NCI-H1092 treated with DMSO at 0.1 percent for 48 hours (cell line): ENCODE data around the gene C1QTNF2.
"Not testable (repeated sequence)": the region's sequence is repeated elsewhere in the genome, so short reads cannot be mapped to it uniquely, and the experiment has no call there.

ENCODE experiments used
- DNase-seq: peaks from one replicate; lab custom pipeline; 2025; lab: John Stamatoyannopoulos, UW

The C1QTNF2 gene

GRCh38 chr5:160342413-160342941 lies 27.9 kb downstream of the C1QTNF2 start:
- DNase-seq: no peak

- no peak for DNase-seq
Measured at GRCh38 chr5:160341309-160341870, 29.0 kb downstream of the C1QTNF2 start.

- DNase-seq: not testable (repeated sequence)
Measured at GRCh38 chr5:160340513-160340912, 29.9 kb downstream of the C1QTNF2 start.

- DNase-seq: no peak
Measured at GRCh38 chr5:160339406-160340130, 30.9 kb downstream of the C1QTNF2 start.

GRCh38 chr5:160334716-160335115 lies 35.7 kb downstream of the C1QTNF2 start:
- not testable (repeated sequence) for DNase-seq

- no peak for DNase-seq
Measured at GRCh38 chr5:160333721-160334120, 36.7 kb downstream of the C1QTNF2 start.

- no peak for DNase-seq
Measured at GRCh38 chr5:160330212-160330611, 40.2 kb downstream of the C1QTNF2 start.

GRCh38 chr5:160327818-160328217 lies 42.6 kb downstream of the C1QTNF2 start:
- DNase-seq: no peak

- DNase-seq: no peak
Measured at GRCh38 chr5:160326981-160327380, 43.4 kb downstream of the C1QTNF2 start.

- no peak for DNase-seq
Measured at GRCh38 chr5:160325716-160326115, 44.7 kb downstream of the C1QTNF2 start.

- DNase-seq: no peak
Measured at GRCh38 chr5:160324886-160325285, 45.5 kb downstream of the C1QTNF2 start.

GRCh38 chr5:160318409-160318808 lies 52.0 kb downstream of the C1QTNF2 start:
- no peak for DNase-seq

- no peak for DNase-seq
Measured at GRCh38 chr5:160317434-160317833, 53.0 kb downstream of the C1QTNF2 start.

GRCh38 chr5:160315968-160316367 lies 54.5 kb downstream of the C1QTNF2 start:
- DNase-seq: no peak

GRCh38 chr5:160312960-160313727 lies 57.3 kb downstream of the C1QTNF2 start:
- DNase-seq: peak; percentile 11

GRCh38 chr5:160312134-160312959 lies 58.1 kb downstream of the C1QTNF2 start, which contains the start of gene CCNJL:
TSS of gene CCNJL (minus strand) at chr5:160312564. CDS start at chr5:160311923, 641 bp downstream.
- DNase-seq: peak; percentile 48

GRCh38 chr5:160311491-160312133 lies 58.8 kb downstream of the C1QTNF2 start:
- DNase-seq: no peak

- no peak for DNase-seq
Measured at GRCh38 chr5:160310552-160311295, 59.7 kb downstream of the C1QTNF2 start.

GRCh38 chr5:160310140-160310539 lies 60.3 kb downstream of the C1QTNF2 start:
- DNase-seq: no peak

GRCh38 chr5:160306696-160307095 lies 63.7 kb downstream of the C1QTNF2 start:
- DNase-seq: no peak

GRCh38 chr5:160305319-160305718 lies 65.1 kb downstream of the C1QTNF2 start:
- DNase-seq: no peak
